Measurements from ENCODE around the gene HES1.

- TF ChIP-seq CTCF (conservative IDR thresholded peaks at IDR 0.05 in 1 of 2, IDR thresholded peaks at IDR 0.05 in 1 of 2; ENCODE audit: extremely low read depth in 1 of 2, insufficient read depth in 1 of 2, low read depth in 1 of 2, low read length in 2 of 2) (no peak), EZH2 (IDR thresholded peaks at IDR 0.05; ENCODE audit: borderline replicate concordance, low read length) (no peak)
These were observed 18.4 kb downstream of the HES1 start for GRCh38 chr3:194154346-194154745.
